GM12874 (cell line): ENCODE data around the gene NLRP9.

Source experiments
- TF ChIP-seq, protein P1 (sequence below): IDR thresholded peaks from 2 replicates; pipeline ENCODE4 v1.5.1; 2011; ENCODE audit warnings: low read depth, mild to moderate bottlenecking, control low read depth, low read length, moderate library complexity; ENCODE audit not compliant: insufficient read depth

Gene NLRP9

GRCh38 chr19:55667006-55667381, 71.2 kb downstream of the NLRP9 start:
- TF ChIP-seq, protein P1, sequence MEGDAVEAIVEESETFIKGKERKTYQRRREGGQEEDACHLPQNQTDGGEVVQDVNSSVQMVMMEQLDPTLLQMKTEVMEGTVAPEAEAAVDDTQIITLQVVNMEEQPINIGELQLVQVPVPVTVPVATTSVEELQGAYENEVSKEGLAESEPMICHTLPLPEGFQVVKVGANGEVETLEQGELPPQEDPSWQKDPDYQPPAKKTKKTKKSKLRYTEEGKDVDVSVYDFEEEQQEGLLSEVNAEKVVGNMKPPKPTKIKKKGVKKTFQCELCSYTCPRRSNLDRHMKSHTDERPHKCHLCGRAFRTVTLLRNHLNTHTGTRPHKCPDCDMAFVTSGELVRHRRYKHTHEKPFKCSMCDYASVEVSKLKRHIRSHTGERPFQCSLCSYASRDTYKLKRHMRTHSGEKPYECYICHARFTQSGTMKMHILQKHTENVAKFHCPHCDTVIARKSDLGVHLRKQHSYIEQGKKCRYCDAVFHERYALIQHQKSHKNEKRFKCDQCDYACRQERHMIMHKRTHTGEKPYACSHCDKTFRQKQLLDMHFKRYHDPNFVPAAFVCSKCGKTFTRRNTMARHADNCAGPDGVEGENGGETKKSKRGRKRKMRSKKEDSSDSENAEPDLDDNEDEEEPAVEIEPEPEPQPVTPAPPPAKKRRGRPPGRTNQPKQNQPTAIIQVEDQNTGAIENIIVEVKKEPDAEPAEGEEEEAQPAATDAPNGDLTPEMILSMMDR = no peak

DNA sequence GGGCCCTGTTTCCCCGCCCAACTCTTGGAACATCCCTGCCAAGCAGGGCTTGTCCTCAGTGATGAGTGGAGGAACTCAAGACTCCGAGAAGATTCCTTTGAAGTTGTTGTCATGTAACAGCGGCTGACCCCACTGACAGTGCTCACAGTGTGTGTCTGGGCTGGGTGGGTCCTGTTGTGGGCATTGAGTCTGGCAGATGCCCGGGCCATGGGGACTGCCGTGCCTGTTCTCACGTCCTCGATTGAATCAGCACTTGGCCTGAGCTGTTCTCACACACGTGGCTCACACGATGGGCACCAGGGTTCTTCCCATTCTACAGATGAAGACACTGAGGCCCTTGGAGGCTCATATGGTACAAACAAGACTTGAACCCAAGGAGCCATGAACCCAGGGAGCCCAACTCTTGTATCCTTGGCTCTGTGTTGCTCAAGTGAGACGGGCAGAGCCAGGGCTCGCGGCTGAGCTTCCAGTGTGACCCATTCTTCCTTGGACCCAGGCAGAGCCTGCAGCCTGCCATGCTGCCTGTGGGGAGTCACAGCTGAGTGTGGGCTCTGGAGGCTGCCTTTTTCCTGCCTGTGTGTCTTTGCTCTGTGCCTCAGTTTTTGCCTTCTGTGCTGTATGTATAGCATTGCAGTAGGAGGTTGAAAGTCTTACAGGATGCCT, 71.7 kb downstream of the NLRP9 start:
- TF ChIP-seq, protein P1 = no peak

GRCh38 chr19:55663846-55664536, 74.2 kb downstream of the NLRP9 start:
- TF ChIP-seq, protein P1 = no peak

- TF ChIP-seq, protein P1 = no peak
These were observed 76.4 kb downstream of the NLRP9 start for GRCh38 chr19:55661826-55662225.

DNA sequence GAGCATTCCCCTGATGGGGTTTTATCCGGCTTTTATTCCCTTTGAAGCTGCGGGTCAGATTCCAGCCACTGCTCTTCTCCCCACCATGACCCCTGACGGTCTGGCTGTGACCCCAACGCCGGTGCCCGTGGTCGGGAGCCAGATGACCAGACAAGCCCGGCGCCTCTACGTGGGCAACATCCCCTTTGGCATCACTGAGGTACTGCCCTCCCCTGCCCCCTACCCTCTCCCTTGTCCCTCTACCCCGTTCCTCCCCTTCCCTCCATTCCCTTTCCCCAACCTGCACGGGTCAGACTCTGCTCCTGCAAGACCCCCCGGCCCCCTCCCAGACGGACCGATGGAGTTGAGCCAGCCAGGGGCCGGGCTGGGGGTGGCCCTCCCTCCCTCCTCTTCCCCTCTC, 77.2 kb downstream of the NLRP9 start:
- TF ChIP-seq, protein P1 = no peak

- TF ChIP-seq, protein P1 = no peak
These were observed 77.8 kb downstream of the NLRP9 start for GRCh38 chr19:55660404-55660803.

DNA sequence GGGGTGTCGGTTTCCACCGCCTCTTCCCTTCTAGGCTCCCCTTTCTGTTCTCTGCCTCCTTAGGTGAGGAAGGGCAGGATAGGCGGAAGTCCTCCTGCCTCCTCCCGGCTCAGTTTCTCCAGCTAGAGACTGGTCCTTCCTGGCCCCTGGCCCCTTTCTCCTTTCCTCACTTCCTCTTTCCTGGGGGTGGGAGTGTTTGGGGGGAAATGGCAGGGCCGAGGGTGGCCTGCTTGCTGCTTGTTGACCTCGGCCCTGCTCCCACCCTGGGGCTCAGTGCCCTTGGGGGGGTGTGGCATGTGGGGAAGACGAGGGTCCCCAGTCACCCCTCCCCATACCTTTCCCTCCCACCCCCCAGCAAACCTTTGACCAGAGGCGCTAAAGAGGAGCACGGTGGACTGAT, 78.4 kb downstream of the NLRP9 start:
- TF ChIP-seq, protein P1 = no peak
